Activated B cell treated with CpG ODN at 0.5 μM for 24 hours (primary cell): Measurements from ENCODE around the gene MYO1E. TPM values are rescaled to one million over a fixed set of nuclear protein-coding genes. Genes with fewer than 3 reads are reported as not detected.

Experiments used
- ATAC-seq: fragments of 200-7000 bp; cut with Tn5 transposase; one replicate; pipeline ENCODE4 v1.10.0; 2021; ENCODE audit warnings: low read depth, mild to moderate bottlenecking, moderate library complexity
- CTCF ChIA-PET: fragments of 350-600 bp; sonication (Branson Sonifier 250); formaldehyde crosslinking; loops from one replicate; lab custom pipeline; 2021; ENCODE audit warnings: antibody characterized with exemption; lab: Charles Lee
- POLR2A ChIA-PET: fragments of 350-600 bp; sonication (Branson Sonifier 250); formaldehyde crosslinking; loops from one replicate; lab custom pipeline; 2021; ENCODE audit warnings: antibody characterized with exemption; lab: Charles Lee
- DNase-seq: peaks from one replicate; pipeline ENCODE4 v3.0.0; 2022
- H3K27ac Mint-ChIP-seq: one replicate; pipeline ENCODE4 v1.8.0; 2020; ENCODE audit warnings: mixed read lengths
- H3K27me3 Mint-ChIP-seq: one replicate; pipeline ENCODE4 v1.8.0; 2021; ENCODE audit warnings: mixed read lengths
- H3K36me3 Mint-ChIP-seq: one replicate; pipeline ENCODE4 v1.8.0; 2021; ENCODE audit warnings: low read depth, mixed read lengths
- H3K4me1 Mint-ChIP-seq: one replicate; pipeline ENCODE4 v1.8.0; 2021; ENCODE audit warnings: mixed read lengths
- H3K4me3 Mint-ChIP-seq: one replicate; pipeline ENCODE4 v1.8.0; 2020; ENCODE audit warnings: mild to moderate bottlenecking, mixed read lengths
- H3K9me3 Mint-ChIP-seq: one replicate; pipeline ENCODE4 v1.8.0; 2020; ENCODE audit warnings: mixed read lengths
- intact Hi-C: fragments of 100-400 bp; cut with micrococcal nuclease; formaldehyde crosslinking; loops from one replicate; pipeline ENCODE4 v1.15.1; 2024
- total RNA-seq: library from RNA; stranded (reverse); gene quantifications from 2 replicates; pipeline ENCODE4 v1.2.3, GENCODE V29; 2022
- TF ChIP-seq, protein P1 (sequence below): fragments of 200-600 bp; IDR thresholded peaks from one replicate; pipeline ENCODE4 v1.8.0; 2022; ENCODE audit warnings: antibody characterized with exemption, mild to moderate bottlenecking

The MYO1E gene
- total RNA-seq, 1 donor from 2014 or later: 186 TPM

DNA sequence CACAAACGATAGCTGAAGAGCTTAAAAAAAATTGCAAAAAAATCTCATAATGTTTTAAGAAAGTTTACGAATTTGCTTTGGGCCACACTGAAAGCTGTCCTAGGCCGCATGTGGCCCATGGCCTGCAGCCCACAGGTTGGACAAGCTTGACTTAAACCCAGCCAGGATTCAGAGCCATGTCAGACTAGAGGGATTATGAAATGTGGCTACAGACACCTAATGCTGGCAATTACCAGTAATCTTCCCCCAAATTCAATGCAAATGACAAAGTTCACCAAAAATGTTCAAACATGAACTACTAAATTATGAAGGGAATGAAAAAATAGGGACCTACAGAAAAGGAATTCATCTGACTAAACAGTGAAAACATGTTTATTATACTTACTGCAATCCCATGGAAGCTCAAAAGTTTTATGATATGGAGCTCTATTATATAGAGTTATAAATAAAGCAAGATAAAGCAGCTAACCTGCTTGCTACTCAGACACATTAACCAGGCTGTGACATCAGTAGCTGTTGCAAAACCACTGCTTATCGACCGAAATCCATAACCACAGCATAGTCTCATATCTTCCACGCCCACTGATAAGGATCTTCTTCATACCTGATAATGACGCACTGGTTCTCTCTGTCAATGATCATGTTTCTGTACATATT is 116.9 kb downstream of the MYO1E start:
- DNase-seq (no peak), ATAC-seq (no peak)
- H3K4me3 Mint-ChIP-seq: no peak overlapping the region
- no peaks in the 10 kb centered on the region for H3K27me3 Mint-ChIP-seq
- H3K9me3 Mint-ChIP-seq: no peaks in the 10 kb centered on the region
- TF ChIP-seq, protein P1, sequence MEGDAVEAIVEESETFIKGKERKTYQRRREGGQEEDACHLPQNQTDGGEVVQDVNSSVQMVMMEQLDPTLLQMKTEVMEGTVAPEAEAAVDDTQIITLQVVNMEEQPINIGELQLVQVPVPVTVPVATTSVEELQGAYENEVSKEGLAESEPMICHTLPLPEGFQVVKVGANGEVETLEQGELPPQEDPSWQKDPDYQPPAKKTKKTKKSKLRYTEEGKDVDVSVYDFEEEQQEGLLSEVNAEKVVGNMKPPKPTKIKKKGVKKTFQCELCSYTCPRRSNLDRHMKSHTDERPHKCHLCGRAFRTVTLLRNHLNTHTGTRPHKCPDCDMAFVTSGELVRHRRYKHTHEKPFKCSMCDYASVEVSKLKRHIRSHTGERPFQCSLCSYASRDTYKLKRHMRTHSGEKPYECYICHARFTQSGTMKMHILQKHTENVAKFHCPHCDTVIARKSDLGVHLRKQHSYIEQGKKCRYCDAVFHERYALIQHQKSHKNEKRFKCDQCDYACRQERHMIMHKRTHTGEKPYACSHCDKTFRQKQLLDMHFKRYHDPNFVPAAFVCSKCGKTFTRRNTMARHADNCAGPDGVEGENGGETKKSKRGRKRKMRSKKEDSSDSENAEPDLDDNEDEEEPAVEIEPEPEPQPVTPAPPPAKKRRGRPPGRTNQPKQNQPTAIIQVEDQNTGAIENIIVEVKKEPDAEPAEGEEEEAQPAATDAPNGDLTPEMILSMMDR: no peak
- CTCF ChIA-PET: interaction anchor here (1.1 to 1.2 kb wide), 2 partner anchors 10 to 237 kb away, joined by 3 read pairs; no protein-coding TSS in a partner anchor
- H3K4me1 Mint-ChIP-seq: peaks cover 29% of the 10 kb centered on the region
- no peak overlapping the region for H3K27ac Mint-ChIP-seq
- peaks cover 43% of the 10 kb centered on the region for H3K36me3 Mint-ChIP-seq
- POLR2A ChIA-PET: no interaction called here
- intact Hi-C loops: loop anchor here (10.0 kb wide), 1 partner anchor 429 kb away; the partner anchor contains the start of gene BNIP2

DNA sequence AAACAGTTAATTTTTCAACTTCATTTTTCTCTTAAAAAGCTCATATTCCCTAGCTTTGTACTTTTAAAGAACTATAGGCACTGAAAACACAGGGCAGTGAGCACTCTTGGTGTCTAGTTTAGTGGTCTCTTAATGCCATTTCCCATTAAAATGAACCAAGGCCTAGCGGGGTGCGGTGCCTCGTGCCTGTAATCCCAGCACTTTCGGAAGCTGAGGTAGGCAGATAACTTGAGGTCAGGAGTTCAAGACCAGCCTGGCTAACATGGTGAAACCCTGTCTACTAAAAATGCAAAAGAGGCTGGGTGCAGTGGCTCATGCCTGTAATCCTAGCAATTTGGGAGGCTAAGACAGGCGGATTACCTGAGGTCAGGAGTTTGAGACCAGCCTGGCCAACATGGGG is 120.5 kb downstream of the MYO1E start:
- Mint-ChIP-seq H3K4me1 (peaks cover 56% of the 10 kb centered on the region), H3K36me3 (peaks cover 23% of the 10 kb centered on the region), H3K27me3 (no peaks in the 10 kb centered on the region), H3K4me3 (no peak overlapping the region), H3K9me3 (no peaks in the 10 kb centered on the region), H3K27ac (peak overlapping the region; percentile 50)
- TF ChIP-seq, protein P1: no peak
- ChIA-PET POLR2A (interaction anchor here (0.5 to 1.1 kb wide), 4 partner anchors 47 to 231 kb away, joined by 4 to 5 read pairs (median 4); no protein-coding TSS in a partner anchor), CTCF (no interaction called here)
- intact Hi-C loops: loop anchor here (5.0 to 10.0 kb wide), 2 partner anchors 100 to 433 kb away; partner anchors contain the start of gene BNIP2
- no peak for DNase-seq
- no peak for ATAC-seq

DNA sequence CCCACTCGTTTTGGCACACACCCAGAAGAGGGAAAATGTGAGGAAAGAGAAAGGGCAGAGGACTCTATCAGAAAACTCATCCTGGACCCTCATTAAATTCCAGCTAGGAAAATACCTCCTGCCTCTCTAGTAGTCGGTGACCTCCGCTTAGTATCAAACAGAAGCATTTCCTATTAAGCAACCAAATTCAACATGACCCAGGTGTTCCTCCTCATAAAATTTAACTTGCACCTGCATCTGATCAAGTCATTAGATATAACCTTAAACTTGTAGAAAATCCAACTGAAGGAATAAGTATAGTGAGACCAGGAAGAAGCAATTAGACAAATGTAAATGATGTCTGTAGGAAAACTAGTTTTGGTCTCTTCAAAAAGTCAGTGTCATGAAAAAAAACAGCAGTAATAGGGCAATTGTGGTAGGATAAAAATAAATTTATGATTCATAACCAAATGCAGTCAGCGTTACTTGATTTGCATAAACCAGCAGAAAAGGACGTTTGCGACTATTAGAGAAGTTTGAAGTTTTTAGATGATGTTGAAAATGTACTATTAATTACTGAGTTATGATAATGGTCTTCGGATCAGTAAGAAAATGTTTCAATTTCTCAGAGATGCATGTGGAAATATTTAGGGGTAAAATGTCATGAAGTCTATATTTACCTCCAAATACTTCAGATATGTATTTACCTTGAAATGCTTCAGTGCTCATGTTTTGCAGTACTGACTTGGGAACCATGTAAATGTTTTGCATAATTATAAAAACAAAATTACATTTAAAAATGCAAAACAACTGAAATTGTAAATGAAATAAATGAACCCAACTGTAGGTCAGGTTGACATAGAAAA is 121.4 kb downstream of the MYO1E start:
- H3K9me3 Mint-ChIP-seq: no peaks in the 10 kb centered on the region
- peak overlapping the region; percentile 93 for H3K27ac Mint-ChIP-seq
- ChIA-PET POLR2A (interaction anchor here (0.7 to 1.1 kb wide), 5 partner anchors 48 to 162 kb away, joined by 4 to 10 read pairs (median 5); partner anchors contain the start of gene MYO1E), CTCF (interaction anchor here (1.2 to 1.3 kb wide), 3 partner anchors 14 to 241 kb away, joined by 3 to 6 read pairs (median 6); no protein-coding TSS in a partner anchor)
- peak overlapping the region; percentile 77 for H3K4me3 Mint-ChIP-seq
- intact Hi-C loops: loop anchor here (1.0 to 10.0 kb wide), 7 partner anchors 14 to 434 kb away; partner anchors contain the start of genes BNIP2 and MYO1E
- peak; percentile 48 for ATAC-seq
- H3K27me3 Mint-ChIP-seq: no peaks in the 10 kb centered on the region
- H3K36me3 Mint-ChIP-seq: peaks cover 22% of the 10 kb centered on the region
- peaks cover 60% of the 10 kb centered on the region for H3K4me1 Mint-ChIP-seq
- TF ChIP-seq, protein P1: no peak
- DNase-seq: no peak

DNA sequence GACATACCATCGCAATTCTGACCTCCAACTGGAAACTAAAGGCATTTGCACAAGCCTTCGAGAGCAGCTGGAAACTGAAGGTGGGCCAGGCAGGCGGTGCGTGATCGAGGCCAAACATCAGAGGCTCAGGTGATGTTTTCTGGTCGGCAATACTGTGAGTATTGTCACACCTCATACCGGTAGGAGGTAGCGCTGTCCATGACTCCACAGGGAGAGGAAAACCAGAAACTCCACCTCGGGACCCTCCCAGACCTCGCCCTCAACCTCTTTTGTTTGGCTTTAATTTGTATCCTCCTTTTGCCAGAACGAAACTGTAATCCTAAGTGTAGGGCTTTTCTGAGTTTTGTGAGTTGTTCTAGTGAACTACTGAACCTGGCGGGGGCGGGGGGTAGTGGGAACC is 122.4 kb downstream of the MYO1E start:
- ATAC-seq (no peak), DNase-seq (no peak)
- Mint-ChIP-seq H3K27ac (peak overlapping the region; percentile 93), H3K4me3 (peak overlapping the region; percentile 77), H3K4me1 (peaks cover 60% of the 10 kb centered on the region), H3K27me3 (no peaks in the 10 kb centered on the region), H3K36me3 (peaks cover 14% of the 10 kb centered on the region), H3K9me3 (no peaks in the 10 kb centered on the region)
- TF ChIP-seq, protein P1: no peak
- CTCF ChIA-PET: interaction anchor here (1.2 to 1.3 kb wide), 3 partner anchors 13 to 242 kb away, joined by 3 to 6 read pairs (median 6); no protein-coding TSS in a partner anchor
- intact Hi-C loops: loop anchor here (2.0 to 10.0 kb wide), 4 partner anchors 102 to 435 kb away; partner anchors contain the start of genes BNIP2 and MYO1E
- POLR2A ChIA-PET: interaction anchor here (1.0 to 1.1 kb wide), 3 partner anchors 50 to 163 kb away, joined by 5 to 10 read pairs (median 6); partner anchors contain the start of gene MYO1E
